Uterus (tissue), 4 donors: ENCODE results near the gene RPRD1B. TPM values are rescaled to one million over a fixed set of nuclear protein-coding genes. Genes with fewer than 3 reads are reported as not detected.
A peak's percentile ranks its signal among the peaks of the same experiment; 100 is the strongest.
"Not testable (repeated sequence)": the region's sequence is repeated elsewhere in the genome, so short reads cannot be mapped to it uniquely, and the experiment has no call there.

ENCODE experiments used
- DNase-seq, 2 donors: peaks; one replicate each; pipeline ENCODE4 v3.0.0-alpha.2; 2019 to 2020
- H3K27ac ChIP-seq, 2 donors: fragments of 200-600 bp; sonication (generic); 1 replicate in 1 of 2; 2 replicates in 1 of 2; pipeline ENCODE4 v1.5.1; 2016 to 2018
- H3K27me3 ChIP-seq, 2 donors: fragments of 200-600 bp; sonication (generic); one replicate each; pipeline ENCODE4 v1.5.1; 2018 to 2019; ENCODE audit warnings: control low read depth in 1 of 2
- H3K36me3 ChIP-seq, 2 donors: fragments of 200-600 bp; sonication (generic); one replicate each; pipeline ENCODE4 v1.5.1; 2019; ENCODE audit warnings: control low read depth in 1 of 2
- H3K4me1 ChIP-seq, 2 donors: fragments of 200-600 bp; sonication (generic); one replicate each; pipeline ENCODE4 v1.5.1; 2018 to 2019; ENCODE audit warnings: control low read depth in 1 of 2
- H3K4me3 ChIP-seq, 2 donors: fragments of 200-600 bp; sonication (generic); 1 replicate in 1 of 2; 2 replicates in 1 of 2; pipeline ENCODE4 v1.5.1; 2018 to 2019; ENCODE audit warnings: mild to moderate bottlenecking in 1 of 2
- H3K9me3 ChIP-seq, 2 donors: fragments of 200-600 bp; sonication (generic); one replicate each; pipeline ENCODE4 v1.5.1; 2019; ENCODE audit warnings: control low read depth in 1 of 2
- CTCF ChIP-seq, 4 experiments: fragments of 200-600 bp in 2 of 4; fragments of 450-650 bp in 2 of 4; sonication (generic) in 2 of 4; IDR thresholded peaks; one replicate each; pipeline ENCODE4 v1.5.1; 2016 to 2019; ENCODE audit warnings: antibody characterized with exemption in 4 of 4, mild to moderate bottlenecking in 2 of 4, moderate library complexity in 1 of 4
- POLR2A ChIP-seq, 2 donors: fragments of 450-650 bp; IDR thresholded peaks; one replicate each; pipeline ENCODE4 v1.6.1; 2016; ENCODE audit warnings: antibody characterized with exemption in 2 of 2, mild to moderate bottlenecking in 1 of 2, moderate library complexity in 1 of 2
- intact Hi-C: fragments of 100-400 bp; cut with DNase I; formaldehyde crosslinking; loops from one replicate; pipeline ENCODE4 v1.15.1; 2023; ENCODE audit warnings: low total_unique reads
- total RNA-seq, 4 donors: library from RNA; depleted of rRNA in 3 of 4; stranded (reverse); fragments of >200 nt in 3 of 4; gene quantifications; one replicate each; pipeline versions ENCODE4 v1.1.0 to v1.2.4, GENCODE V29; 2014 to 2023
- donor health status: DM: yes; HTN: yes; CAD: no.

Gene RPRD1B
- total RNA-seq, 4 donors from 2014 or later: 7.9 to 71.3 (median 26.1) TPM

- intact Hi-C loops: no loop called here
- peaks cover 0 to 12% of the 10 kb centered on the region in 2 donors for H3K4me1 ChIP-seq
- H3K36me3 ChIP-seq: no peaks in the 10 kb centered on the region
- no peak for DNase-seq
- TF ChIP-seq CTCF (IDR thresholded peaks at IDR 0.05) (no peak), POLR2A (IDR thresholded peaks at IDR 0.05) (no peak)
- H3K27me3 ChIP-seq: no peaks in the 10 kb centered on the region
- no peaks in the 10 kb centered on the region for H3K9me3 ChIP-seq
- peak overlapping the region; percentile 57 to 65 for H3K27ac ChIP-seq
- H3K4me3 ChIP-seq: no peak overlapping the region
Measured at GRCh38 chr20:38095017-38095686, 61.6 kb downstream of the RPRD1B start.

- no peak overlapping the region for H3K27ac ChIP-seq
- H3K9me3 ChIP-seq: no peaks in the 10 kb centered on the region
- TF ChIP-seq POLR2A (IDR thresholded peaks at IDR 0.05) (no peak), CTCF (IDR thresholded peaks at IDR 0.05) (no peak)
- no peak overlapping the region for H3K4me3 ChIP-seq
- H3K27me3 ChIP-seq: no peaks in the 10 kb centered on the region
- intact Hi-C loops: no loop called here
- no peak for DNase-seq
- H3K4me1 ChIP-seq: peaks cover 0 to 9% of the 10 kb centered on the region in 2 donors
- H3K36me3 ChIP-seq: no peaks in the 10 kb centered on the region
Measured at GRCh38 chr20:38098952-38099351, 65.4 kb downstream of the RPRD1B start.

GRCh38 chr20:38102206-38102605 lies 68.7 kb downstream of the RPRD1B start:
- H3K4me1 ChIP-seq, H3K27me3 ChIP-seq, H3K36me3 ChIP-seq, DNase-seq, H3K4me3 ChIP-seq, H3K27ac ChIP-seq, intact Hi-C loops, H3K9me3 ChIP-seq: not testable (repeated sequence)

GRCh38 chr20:38104285-38104684 lies 70.7 kb downstream of the RPRD1B start:
- no peak overlapping the region for H3K27ac ChIP-seq
- intact Hi-C loops: no loop called here
- H3K4me1 ChIP-seq: peaks cover 0 to under 1% of the 10 kb centered on the region in 2 donors
- DNase-seq: no peak
- H3K9me3 ChIP-seq: no peaks in the 10 kb centered on the region
- TF ChIP-seq CTCF (IDR thresholded peaks at IDR 0.05) (no peak), POLR2A (IDR thresholded peaks at IDR 0.05) (no peak)
- no peaks in the 10 kb centered on the region for H3K36me3 ChIP-seq
- no peak overlapping the region for H3K4me3 ChIP-seq
- no peaks in the 10 kb centered on the region for H3K27me3 ChIP-seq

GRCh38 chr20:38106461-38106860 lies 72.9 kb downstream of the RPRD1B start:
- Histone ChIP-seq H3K27me3 (no peaks in the 10 kb centered on the region), H3K27ac (no peak overlapping the region), H3K4me1 (peaks cover 11 to 17% of the 10 kb centered on the region in 2 donors), H3K9me3 (no peaks in the 10 kb centered on the region), H3K36me3 (no peaks in the 10 kb centered on the region), H3K4me3 (no peak overlapping the region)
- intact Hi-C loops: no loop called here
- DNase-seq: no peak
- TF ChIP-seq POLR2A (IDR thresholded peaks at IDR 0.05) (no peak), CTCF (IDR thresholded peaks at IDR 0.05) (no peak)

GRCh38 chr20:38107386-38107785 lies 73.8 kb downstream of the RPRD1B start:
- H3K9me3 ChIP-seq, H3K27me3 ChIP-seq, DNase-seq, H3K4me3 ChIP-seq, H3K27ac ChIP-seq, H3K36me3 ChIP-seq, intact Hi-C loops: not testable (repeated sequence)
- peaks cover 11 to 17% of the 10 kb centered on the region in 2 donors for H3K4me1 ChIP-seq

- H3K4me1 ChIP-seq: peaks cover 11 to 17% of the 10 kb centered on the region in 2 donors
- intact Hi-C loops, H3K4me3 ChIP-seq, DNase-seq, H3K36me3 ChIP-seq, H3K9me3 ChIP-seq, H3K27me3 ChIP-seq: not testable (repeated sequence)
- peak overlapping the region; percentile 79 to 88 for H3K27ac ChIP-seq
Measured at GRCh38 chr20:38107916-38108315, 74.4 kb downstream of the RPRD1B start.
